HEK293 (cell line): ENCODE measurements around the gene MEX3C.

ENCODE experiments used
- CTCF ChIA-PET: fragments of 350-600 bp; formaldehyde crosslinking; extraction: SDS; loops from one replicate; lab custom pipeline; 2021; ENCODE audit warnings: antibody characterized with exemption; lab: Yijun Ruan, JAX
- POLR2A ChIA-PET: fragments of 300-600 bp; formaldehyde crosslinking; extraction: SDS; loops from one replicate; lab custom pipeline; 2020; ENCODE audit warnings: antibody characterized with exemption, inconsistent platforms; lab: Yijun Ruan, JAX
- H3K27ac ChIP-seq: fragments of 200-500 bp; sonication (Bioruptor generic); 2 replicates; pipeline ENCODE4 v1.5.1; 2014; ENCODE audit warnings: low read depth, low read length, control low read depth, inconsistent platforms; ENCODE audit errors: extremely low read depth
- H3K36me3 ChIP-seq, 2 experiments: fragments of 200-500 bp in 1 of 2; sonication (Bioruptor generic) in 1 of 2; 1 replicate in 1 of 2; 2 replicates in 1 of 2; pipeline ENCODE4 v1.5.1; 2014 to 2017; ENCODE audit warnings: inconsistent platforms in 2 of 2, low read length in 2 of 2; ENCODE audit not compliant: control insufficient read depth in 2 of 2, insufficient read depth in 1 of 2
- H3K4me1 ChIP-seq: fragments of 200-500 bp; sonication (Bioruptor generic); 2 replicates; pipeline ENCODE4 v1.5.1; 2014; ENCODE audit warnings: mild to moderate bottlenecking, low read length, inconsistent platforms; ENCODE audit not compliant: control insufficient read depth, insufficient read depth
- H3K4me3 ChIP-seq: 2 replicates; pipeline ENCODE4 v1.5.1; 2011; ENCODE audit warnings: low read depth, mild to moderate bottlenecking, control low read depth, low read length, moderate library complexity
- H3K9me3 ChIP-seq: fragments of 200-500 bp; sonication (Bioruptor generic); 2 replicates; pipeline ENCODE4 v1.5.1; 2014; ENCODE audit warnings: low read depth, low read length, inconsistent platforms; ENCODE audit not compliant: control insufficient read depth, insufficient read depth
- FEZF1 ChIP-seq: fragments of 450-650 bp; formaldehyde crosslinking; IDR thresholded peaks from 2 replicates; pipeline ENCODE4 v1.5.1; 2016; ENCODE audit warnings: missing biosample characterization, missing genetic modification characterization
- PRDM1 ChIP-seq: fragments of 450-650 bp; formaldehyde crosslinking; IDR thresholded peaks from 2 replicates; pipeline ENCODE4; 2016; ENCODE audit warnings: missing biosample characterization, missing genetic modification characterization
- TCF7L2 ChIP-seq: IDR thresholded peaks from 2 replicates; pipeline ENCODE4 v1.6.1; 2011; ENCODE audit warnings: low read depth, mild to moderate bottlenecking, inconsistent platforms, low read length, moderate library complexity, borderline replicate concordance
- ZBTB1 ChIP-seq: fragments of 450-650 bp; formaldehyde crosslinking; IDR thresholded peaks from 2 replicates; pipeline ENCODE4 v1.5.1; 2016; ENCODE audit warnings: missing biosample characterization, missing genetic modification characterization
- ZFP69B ChIP-seq: fragments of 450-650 bp; formaldehyde crosslinking; IDR thresholded peaks from 2 replicates; pipeline ENCODE4 v1.5.1; 2016; ENCODE audit warnings: missing biosample characterization, missing genetic modification characterization
- ZNF146 ChIP-seq: fragments of 450-650 bp; formaldehyde crosslinking; IDR thresholded peaks from 2 replicates; pipeline ENCODE4 v1.5.1; 2016; ENCODE audit warnings: missing biosample characterization, missing genetic modification characterization
- ZNF184 ChIP-seq: fragments of 450-650 bp; IDR thresholded peaks from 2 replicates; pipeline ENCODE4 v1.5.1; 2018; ENCODE audit warnings: missing biosample characterization, mild to moderate bottlenecking, missing genetic modification characterization
- ZNF394 ChIP-seq: fragments of 450-650 bp; formaldehyde crosslinking; IDR thresholded peaks from 2 replicates; pipeline ENCODE4 v1.5.1; 2016; ENCODE audit warnings: missing biosample characterization, missing genetic modification characterization, mild to moderate bottlenecking, moderate library complexity, borderline replicate concordance
- ZNF416 ChIP-seq: fragments of 450-650 bp; formaldehyde crosslinking; IDR thresholded peaks from 2 replicates; pipeline ENCODE4 v1.5.1; 2016; ENCODE audit warnings: missing biosample characterization, missing genetic modification characterization
- ZNF426 ChIP-seq: fragments of 450-650 bp; formaldehyde crosslinking; IDR thresholded peaks from 2 replicates; pipeline ENCODE4 v1.5.1; 2017; ENCODE audit warnings: missing biosample characterization, missing genetic modification characterization, mild to moderate bottlenecking, inconsistent platforms, moderate library complexity
- ZNF777 ChIP-seq: fragments of 450-650 bp; formaldehyde crosslinking; IDR thresholded peaks from 2 replicates; pipeline ENCODE4 v1.5.1; 2017; ENCODE audit warnings: missing biosample characterization, missing genetic modification characterization, borderline replicate concordance
- ZNF785 ChIP-seq: fragments of 450-650 bp; formaldehyde crosslinking; IDR thresholded peaks from 2 replicates; pipeline ENCODE4 v1.5.1; 2016; ENCODE audit warnings: missing biosample characterization, missing genetic modification characterization
- TF ChIP-seq, protein P1 (sequence below): fragments of 450-650 bp; formaldehyde crosslinking; IDR thresholded peaks from 2 replicates; pipeline ENCODE4 v1.5.1; 2016; ENCODE audit warnings: missing biosample characterization, missing genetic modification characterization
- TF ChIP-seq, protein P2 (sequence below): fragments of 450-650 bp; formaldehyde crosslinking; IDR thresholded peaks from 2 replicates; pipeline ENCODE4; 2016; ENCODE audit warnings: missing biosample characterization, missing genetic modification characterization
- TF ChIP-seq, protein P3 (sequence below): IDR thresholded peaks from 2 replicates; pipeline ENCODE4 v1.6.1; 2011; ENCODE audit warnings: mild to moderate bottlenecking, low read depth, low read length, borderline replicate concordance

Gene MEX3C

DNA sequence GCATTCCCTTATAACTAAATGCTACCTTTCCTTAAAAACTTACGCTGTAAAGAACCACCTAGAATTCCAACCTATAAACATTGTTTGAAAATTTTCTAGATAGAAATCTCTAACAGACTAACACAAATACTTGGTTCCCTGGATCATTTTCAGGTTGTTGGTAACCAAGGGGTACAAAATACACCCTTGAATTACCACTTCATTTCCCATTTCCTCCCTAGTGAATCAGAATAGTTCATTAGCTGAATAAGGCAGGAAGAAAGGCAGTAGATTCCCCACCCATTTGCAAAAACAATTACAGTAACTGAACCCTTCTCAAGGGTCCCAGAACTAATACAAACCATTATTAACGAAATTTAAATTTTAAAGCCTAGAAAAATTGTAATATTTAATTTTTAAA, 5.5 kb downstream of the MEX3C start:
- no peak for TF ChIP-seq ZNF184 (tag by site-specific recombination)
- no peak for TF ChIP-seq ZNF416 (tag by site-specific recombination)
- no peak for TF ChIP-seq ZNF146 (tag by site-specific recombination)
- no peak for TF ChIP-seq ZFP69B (tag by site-specific recombination)
- TF ChIP-seq ZNF426 (tag by site-specific recombination), result no peak
- no peak for TF ChIP-seq ZBTB1 (tag by site-specific recombination)
- TF ChIP-seq ZNF777 (tag by site-specific recombination), result no peak
- TF ChIP-seq ZNF394, result no peak
- TF ChIP-seq, protein P1, sequence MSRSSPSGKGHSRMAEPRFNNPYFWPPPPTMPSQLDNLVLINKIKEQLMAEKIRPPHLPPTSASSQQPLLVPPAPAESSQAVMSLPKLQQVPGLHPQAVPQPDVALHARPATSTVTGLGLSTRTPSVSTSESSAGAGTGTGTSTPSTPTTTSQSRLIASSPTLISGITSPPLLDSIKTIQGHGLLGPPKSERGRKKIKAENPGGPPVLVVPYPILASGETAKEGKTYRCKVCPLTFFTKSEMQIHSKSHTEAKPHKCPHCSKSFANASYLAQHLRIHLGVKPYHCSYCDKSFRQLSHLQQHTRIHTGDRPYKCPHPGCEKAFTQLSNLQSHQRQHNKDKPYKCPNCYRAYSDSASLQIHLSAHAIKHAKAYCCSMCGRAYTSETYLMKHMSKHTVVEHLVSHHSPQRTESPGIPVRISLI (tag by site-specific recombination), result no peak
- no peak for TF ChIP-seq ZNF785
- TF ChIP-seq, protein P2, sequence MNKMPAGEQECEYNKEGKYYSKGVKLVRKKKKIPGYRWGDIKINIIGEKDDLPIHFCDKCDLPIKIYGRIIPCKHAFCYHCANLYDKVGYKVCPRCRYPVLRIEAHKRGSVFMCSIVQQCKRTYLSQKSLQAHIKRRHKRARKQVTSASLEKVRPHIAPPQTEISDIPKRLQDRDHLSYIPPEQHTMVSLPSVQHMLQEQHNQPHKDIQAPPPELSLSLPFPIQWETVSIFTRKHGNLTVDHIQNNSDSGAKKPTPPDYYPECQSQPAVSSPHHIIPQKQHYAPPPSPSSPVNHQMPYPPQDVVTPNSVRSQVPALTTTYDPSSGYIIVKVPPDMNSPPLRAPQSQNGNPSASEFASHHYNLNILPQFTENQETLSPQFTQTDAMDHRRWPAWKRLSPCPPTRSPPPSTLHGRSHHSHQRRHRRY (tag by site-specific recombination), result no peak
- TF ChIP-seq, all 188 proteins: peak for 0
- peaks cover 0 to 3% of the 10 kb centered on the region in 2 experiments; a peak in 1 of 3 replicates for H3K36me3 ChIP-seq
- no peak overlapping the region for H3K27ac ChIP-seq
- H3K4me3 ChIP-seq, result no peak overlapping the region
- ChIA-PET CTCF (interaction anchor here (0.7 to 2.0 kb wide), 3 partner anchors 86 to 372 kb away, joined by 3 to 5 read pairs (median 4); no protein-coding TSS in a partner anchor), POLR2A (no interaction called here)
- peaks cover 45% of the 10 kb centered on the region for H3K4me1 ChIP-seq
- no peaks in the 10 kb centered on the region for H3K9me3 ChIP-seq

DNA sequence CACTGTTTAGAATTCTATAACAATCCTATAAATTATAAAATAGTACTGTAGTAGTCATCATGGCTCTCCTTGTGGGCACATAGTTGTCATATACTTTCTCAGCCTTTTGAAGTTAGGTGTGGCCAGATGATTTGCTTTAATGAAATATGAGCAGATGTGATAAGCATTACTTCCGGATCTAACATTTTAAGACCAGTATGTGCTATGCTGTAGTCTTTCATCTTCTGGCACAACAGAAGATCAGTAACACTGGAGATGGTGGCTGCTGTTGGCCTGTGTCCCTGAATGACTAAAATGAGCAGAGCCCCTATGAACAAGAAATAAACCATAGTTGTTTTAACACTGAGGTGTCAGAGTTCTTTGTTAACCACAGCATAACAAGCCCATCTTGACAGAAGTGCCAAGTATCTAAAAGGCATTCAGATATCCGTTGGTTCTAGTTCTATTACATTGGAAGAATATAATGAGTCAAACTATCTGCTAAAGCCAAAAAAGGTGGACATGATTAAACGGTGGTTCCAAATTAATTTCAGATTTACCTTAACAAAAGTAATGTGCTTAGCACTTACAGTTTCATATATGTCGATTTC, 6.3 kb downstream of the MEX3C start:
- Histone ChIP-seq H3K4me3 (no peak overlapping the region), H3K9me3 (no peaks in the 10 kb centered on the region), H3K36me3 (peaks cover 0 to 6% of the 10 kb centered on the region in 2 experiments; a peak in 1 of 3 replicates), H3K27ac (no peak overlapping the region), H3K4me1 (peaks cover 48% of the 10 kb centered on the region)
- CTCF ChIA-PET, result interaction anchor here (0.7 to 2.0 kb wide), 3 partner anchors 9 to 184 kb away, joined by 3 to 5 read pairs (median 3); no protein-coding TSS in a partner anchor
- TF ChIP-seq ZNF785 (no peak), FEZF1 (peak; percentile 19; the same call in 1 of the 2 replicates), TCF7L2 (0 out of 2 replicates have a peak, but pooled peaks have one; percentile 17)
- TF ChIP-seq, all 188 proteins: peak for 2
- POLR2A ChIA-PET, result no interaction called here

DNA sequence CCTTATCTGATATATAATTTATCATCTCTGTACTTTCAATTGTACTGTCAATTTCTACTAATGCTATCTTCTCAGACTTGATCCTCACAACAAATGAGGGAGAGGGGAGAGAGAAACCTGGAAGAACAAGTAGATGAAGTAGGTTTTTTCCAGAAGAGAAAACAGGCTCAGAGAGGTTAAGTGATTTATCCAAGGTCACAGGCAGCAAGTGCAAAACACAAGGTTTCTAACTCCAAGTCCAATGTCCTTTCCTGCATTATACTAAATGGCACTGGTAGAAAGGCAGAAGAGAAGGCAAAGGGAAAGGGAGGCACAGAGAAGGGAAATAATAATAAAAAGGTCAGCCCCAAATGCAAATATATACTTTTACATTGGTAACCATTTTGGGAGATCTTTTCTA, 7.5 kb downstream of the MEX3C start:
- ChIA-PET CTCF (no interaction called here), POLR2A (no interaction called here)
- Histone ChIP-seq H3K27ac (no peak overlapping the region), H3K9me3 (no peaks in the 10 kb centered on the region), H3K36me3 (peaks cover 0 to 7% of the 10 kb centered on the region in 2 experiments; a peak in 1 of 3 replicates), H3K4me1 (peaks cover 48% of the 10 kb centered on the region), H3K4me3 (no peak overlapping the region)
- TF ChIP-seq, protein P3, sequence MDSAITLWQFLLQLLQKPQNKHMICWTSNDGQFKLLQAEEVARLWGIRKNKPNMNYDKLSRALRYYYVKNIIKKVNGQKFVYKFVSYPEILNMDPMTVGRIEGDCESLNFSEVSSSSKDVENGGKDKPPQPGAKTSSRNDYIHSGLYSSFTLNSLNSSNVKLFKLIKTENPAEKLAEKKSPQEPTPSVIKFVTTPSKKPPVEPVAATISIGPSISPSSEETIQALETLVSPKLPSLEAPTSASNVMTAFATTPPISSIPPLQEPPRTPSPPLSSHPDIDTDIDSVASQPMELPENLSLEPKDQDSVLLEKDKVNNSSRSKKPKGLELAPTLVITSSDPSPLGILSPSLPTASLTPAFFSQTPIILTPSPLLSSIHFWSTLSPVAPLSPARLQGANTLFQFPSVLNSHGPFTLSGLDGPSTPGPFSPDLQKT, result no peak
- TF ChIP-seq PRDM1, result peak; percentile 80
- TF ChIP-seq, all 188 proteins: peak for 1
